Tibial nerve (tissue), 4 donors: ENCODE data around the gene KIF2C. TPM values are rescaled to one million over a fixed set of nuclear protein-coding genes. Genes with fewer than 3 reads are reported as not detected.
A peak's percentile ranks its signal among the peaks of the same experiment; 100 is the strongest.

Experiments
- DNase-seq, 2 donors: peaks; one replicate each; pipeline ENCODE4 v3.0.0-alpha.2; 2019; ENCODE audit warnings: low spot score in 2 of 2
- H3K27ac ChIP-seq, 4 donors: fragments of 200-600 bp; sonication (generic) in 3 of 4; one replicate each; pipeline ENCODE4 v1.5.1; 2017 to 2019; ENCODE audit warnings: mild to moderate bottlenecking in 1 of 4
- H3K27me3 ChIP-seq, 2 donors: fragments of 200-600 bp; sonication (generic) in 1 of 2; one replicate each; pipeline versions ENCODE4 v1.5.1 to v1.6.0; 2017 to 2019
- H3K36me3 ChIP-seq, 3 donors: fragments of 200-600 bp; sonication (generic); one replicate each; pipeline ENCODE4 v1.5.1; 2018 to 2019
- H3K4me1 ChIP-seq, 4 donors: fragments of 200-600 bp; sonication (generic) in 3 of 4; one replicate each; pipeline ENCODE4 v1.5.1; 2017 to 2019
- H3K4me3 ChIP-seq, 4 donors: fragments of 200-600 bp; sonication (generic) in 3 of 4; one replicate each; pipeline ENCODE4 v1.5.1; 2017 to 2019; ENCODE audit warnings: mild to moderate bottlenecking in 1 of 4, moderate library complexity in 1 of 4
- H3K9me3 ChIP-seq, 4 donors: fragments of 200-600 bp; sonication (generic) in 3 of 4; one replicate each; pipeline ENCODE4 v1.5.1; 2017 to 2019
- CTCF ChIP-seq, 5 experiments: fragments of 200-600 bp in 3 of 5; fragments of 450-650 bp in 2 of 5; sonication (generic) in 3 of 5; IDR thresholded peaks; one replicate each; pipeline ENCODE4 v1.5.1; 2016 to 2019; ENCODE audit warnings: antibody characterized with exemption in 5 of 5, mild to moderate bottlenecking in 3 of 5, moderate library complexity in 2 of 5
- EP300 ChIP-seq, 2 donors: sonication (generic); formaldehyde crosslinking; IDR thresholded peaks; one replicate each; pipeline ENCODE4 v1.6.1; 2017; ENCODE audit warnings: antibody characterized with exemption in 2 of 2, mild to moderate bottlenecking in 1 of 2
- POLR2A ChIP-seq, 2 donors: fragments of 450-650 bp; IDR thresholded peaks; one replicate each; pipeline ENCODE4 v1.6.1; 2017; ENCODE audit warnings: antibody characterized with exemption in 2 of 2, mild to moderate bottlenecking in 2 of 2, moderate library complexity in 2 of 2
- WGBS, 2 donors: methylation state at CpG; one replicate each; pipeline ENCODE4 v1.1.5; 2018; 5-methylcytosine and 5-hydroxymethylcytosine counted together
- total RNA-seq, 4 donors: library from RNA; depleted of rRNA; stranded (reverse); fragments of >200 nt; gene quantifications; one replicate each; pipeline ENCODE4 v1.1.0, GENCODE V29; 2016

KIF2C gene
- 1 to 10 TPM in 2 of 4 donors, under 1 TPM in 1, not detected in 1; 0.63 to 3.3 (median 2.7) TPM for total RNA-seq

GRCh38 chr1:44739307-44740178, at the start of gene KIF2C:
Gene KIF2C (plus strand): TSS chr1:44739837. CDS start chr1:44739933, 96 bp downstream.
- Histone ChIP-seq H3K27me3 (no peaks in the 10 kb centered on the region), H3K4me3 (peak within 1 kb of the TSS; percentile 45 to 66 (median 60)), H3K4me1 (peaks cover 0 to 9% (median 3%) of the 10 kb centered on the region in 4 donors), H3K36me3 (no peaks in the 10 kb centered on the region), H3K27ac (peak within 1 kb of the TSS; percentile 83 to 95 (median 91)), H3K9me3 (no peaks in the 10 kb centered on the region)
- WGBS, 2 donors, result 0 to 2% methylated on average over 37 to 43 of the region's 57 CpGs
- peak; percentile 94 to 95 for DNase-seq
- TF ChIP-seq CTCF (IDR thresholded peaks at IDR 0.05), result peak in 1 of 5 experiments; percentile 45
- peak; percentile 21 to 80 for TF ChIP-seq POLR2A (IDR thresholded peaks at IDR 0.05)
- peak; percentile 94 to 98 for TF ChIP-seq EP300 (IDR thresholded peaks at IDR 0.05)

GRCh38 chr1:44693159-44693558, 46.5 kb upstream of the KIF2C start:
- no peaks in the 10 kb centered on the region for H3K4me1 ChIP-seq
- no peaks in the 10 kb centered on the region for H3K9me3 ChIP-seq
- 72 to 87% methylated on average over 2 of the region's 2 CpGs for WGBS, 2 donors
- TF ChIP-seq EP300 (IDR thresholded peaks at IDR 0.05), result no peak
- no peak for TF ChIP-seq CTCF (IDR thresholded peaks at IDR 0.05)
- no peak for TF ChIP-seq POLR2A (IDR thresholded peaks at IDR 0.05)
- DNase-seq, result no peak
- H3K27me3 ChIP-seq, result no peaks in the 10 kb centered on the region
- H3K4me3 ChIP-seq, result no peak overlapping the region
- peaks cover 0 to 11% (median 0%) of the 10 kb centered on the region in 3 donors for H3K36me3 ChIP-seq
- no peak overlapping the region for H3K27ac ChIP-seq

GRCh38 chr1:44693900-44694299, 45.7 kb upstream of the KIF2C start:
- Histone ChIP-seq H3K9me3 (no peaks in the 10 kb centered on the region), H3K27me3 (no peaks in the 10 kb centered on the region), H3K36me3 (peaks cover 0 to 11% (median 0%) of the 10 kb centered on the region in 3 donors), H3K27ac (no peak overlapping the region), H3K4me3 (no peak overlapping the region), H3K4me1 (no peaks in the 10 kb centered on the region)
- no peak for TF ChIP-seq CTCF (IDR thresholded peaks at IDR 0.05)
- TF ChIP-seq POLR2A (IDR thresholded peaks at IDR 0.05), result no peak
- no peak for TF ChIP-seq EP300 (IDR thresholded peaks at IDR 0.05)
- WGBS, 2 donors, result 93 to 94% methylated on average over 3 of the region's 3 CpGs
- no peak for DNase-seq

GRCh38 chr1:44694863-44695478, 44.7 kb upstream of the KIF2C start:
- Histone ChIP-seq H3K27ac (no peak overlapping the region), H3K4me3 (no peak overlapping the region), H3K9me3 (no peaks in the 10 kb centered on the region), H3K27me3 (no peaks in the 10 kb centered on the region), H3K4me1 (no peaks in the 10 kb centered on the region), H3K36me3 (peaks cover 0 to 11% (median 0%) of the 10 kb centered on the region in 3 donors)
- 90 to 96% methylated on average over 7 of the region's 7 CpGs for WGBS, 2 donors
- no peak for DNase-seq
- TF ChIP-seq EP300 (IDR thresholded peaks at IDR 0.05), result no peak
- TF ChIP-seq CTCF (IDR thresholded peaks at IDR 0.05), result no peak
- TF ChIP-seq POLR2A (IDR thresholded peaks at IDR 0.05), result no peak

GRCh38 chr1:44695671-44696070, 44.0 kb upstream of the KIF2C start:
- H3K4me3 ChIP-seq, result no peak overlapping the region
- H3K27ac ChIP-seq, result no peak overlapping the region
- H3K9me3 ChIP-seq, result no peaks in the 10 kb centered on the region
- no peaks in the 10 kb centered on the region for H3K4me1 ChIP-seq
- DNase-seq, result no peak
- peaks cover 0 to 11% (median 0%) of the 10 kb centered on the region in 3 donors for H3K36me3 ChIP-seq
- TF ChIP-seq CTCF (IDR thresholded peaks at IDR 0.05) (no peak), EP300 (IDR thresholded peaks at IDR 0.05) (no peak), POLR2A (IDR thresholded peaks at IDR 0.05) (no peak)
- 91 to 96% methylated on average over 4 of the region's 4 CpGs for WGBS, 2 donors
- no peaks in the 10 kb centered on the region for H3K27me3 ChIP-seq
